HG03520 (cell line): ENCODE results near the gene RETN.

Source experiments
- ATAC-seq: cut with Tn5 transposase; IDR thresholded peaks from one replicate; pipeline ENCODE4 v1.9.1; 2021; ENCODE audit warnings: mild to moderate bottlenecking, moderate library complexity; ENCODE audit not compliant: unreplicated experiment

The RETN gene

GRCh38 chr19:7668842-7669241 lies at the start of gene RETN:
Gene RETN (plus strand): TSS chr19:7669049. CDS start chr19:7669327, 278 bp downstream.
- no peak for ATAC-seq

- ATAC-seq: no peak
Observed at GRCh38 chr19:7619671-7620441, 49.0 kb upstream of the RETN start.

GRCh38 chr19:7620442-7621412 lies 48.1 kb upstream of the RETN start:
- ATAC-seq: no peak

GRCh38 chr19:7622933-7623685 lies 45.7 kb upstream of the RETN start:
- ATAC-seq: no peak

GRCh38 chr19:7623725-7624603 lies 44.9 kb upstream of the RETN start:
- no peak for ATAC-seq

- ATAC-seq: no peak
Observed at GRCh38 chr19:7624810-7625209, 44.0 kb upstream of the RETN start.

GRCh38 chr19:7625763-7626372 lies 43.0 kb upstream of the RETN start:
- ATAC-seq: no peak

GRCh38 chr19:7627166-7627565 lies 41.7 kb upstream of the RETN start:
- ATAC-seq: no peak

- no peak for ATAC-seq
Observed at GRCh38 chr19:7628589-7629311, 40.1 kb upstream of the RETN start.

GRCh38 chr19:7629347-7630054 lies 39.3 kb upstream of the RETN start, which contains the start of the genes PET100 and XAB2:
Gene PET100 (plus strand): TSS chr19:7629793. CDS start chr19:7629834, 41 bp downstream.
Gene XAB2 (minus strand): TSS chr19:7629545. CDS start chr19:7629527, 18 bp downstream.
- peak; percentile 87 for ATAC-seq

GRCh38 chr19:7631577-7631976 lies 37.3 kb upstream of the RETN start:
- no peak for ATAC-seq

GRCh38 chr19:7632340-7633203 lies 36.3 kb upstream of the RETN start:
- no peak for ATAC-seq

GRCh38 chr19:7633698-7634097 lies 35.2 kb upstream of the RETN start, which contains the start of gene PCP2:
Gene PCP2 (minus strand): TSS chr19:7633719. CDS start chr19:7633457, 262 bp downstream.
- no peak for ATAC-seq

- ATAC-seq: no peak
Observed at GRCh38 chr19:7635670-7636069, 33.2 kb upstream of the RETN start.

- no peak for ATAC-seq
Observed at GRCh38 chr19:7636317-7636690, 32.5 kb upstream of the RETN start.

- peak; percentile 59 for ATAC-seq
Observed at GRCh38 chr19:7636691-7637373, 32.0 kb upstream of the RETN start, which contains the start of gene STXBP2. Gene STXBP2 (plus strand): TSS chr19:7637110. CDS start chr19:7637150, 40 bp downstream.
